HG02763 (cell line): ENCODE data around the gene TPK1.
"Not testable (repeated sequence)": the region's sequence is repeated elsewhere in the genome, so short reads cannot be mapped to it uniquely, and the experiment has no call there.

Source experiments
- ATAC-seq: cut with Tn5 transposase; IDR thresholded peaks from one replicate; pipeline ENCODE4 v1.9.1; 2021; ENCODE audit warnings: mild to moderate bottlenecking, moderate library complexity; ENCODE audit not compliant: unreplicated experiment

TPK1 gene

GRCh38 chr7:144650439-144650838 is 185.4 kb downstream of the TPK1 start:
- no peak for ATAC-seq

DNA sequence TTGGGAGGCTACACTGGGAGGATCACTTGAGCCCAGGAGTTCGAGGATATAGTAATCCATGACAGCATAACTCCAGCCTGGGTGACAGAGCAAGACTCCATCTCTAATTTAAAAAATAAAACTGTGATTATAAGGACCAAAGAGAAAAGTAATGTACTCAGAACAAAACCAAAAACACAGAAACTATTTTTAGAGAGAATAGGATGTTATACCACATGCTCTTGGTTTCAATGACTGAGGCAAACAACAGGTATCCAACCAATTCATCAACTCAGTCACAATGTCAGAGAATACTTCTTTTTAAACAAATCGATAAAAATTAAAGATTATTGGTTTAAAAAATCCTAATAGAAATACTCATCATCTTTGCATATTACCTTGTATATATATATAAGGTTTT is 186.7 kb downstream of the TPK1 start:
- ATAC-seq: no peak

- ATAC-seq: no peak
Measured at GRCh38 chr7:144641389-144642044, 194.3 kb downstream of the TPK1 start.

- no peak for ATAC-seq
Measured at GRCh38 chr7:144632724-144633123, 203.1 kb downstream of the TPK1 start.

DNA sequence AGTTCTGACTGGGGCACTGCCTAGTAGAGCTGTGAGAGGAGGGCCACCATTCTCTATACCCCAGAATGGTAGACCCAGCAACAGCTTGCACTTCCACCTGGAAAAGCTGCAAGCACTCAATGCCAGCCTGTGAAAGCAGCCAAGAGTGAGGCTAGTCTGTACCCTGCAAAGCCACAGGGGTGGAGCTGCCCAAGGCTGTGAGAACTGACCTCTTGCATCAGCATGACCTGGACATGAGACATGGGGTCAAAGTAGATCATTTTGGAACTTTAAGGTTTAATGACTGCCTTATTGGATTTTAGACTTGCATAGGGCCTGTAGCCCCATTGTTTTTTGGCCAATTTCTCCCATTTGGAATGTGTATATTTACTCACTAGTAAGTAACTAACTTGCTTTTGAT is 206.3 kb downstream of the TPK1 start:
- no peak for ATAC-seq

GRCh38 chr7:144629011-144629410 is 206.8 kb downstream of the TPK1 start:
- ATAC-seq: no peak

- ATAC-seq: no peak
Measured at GRCh38 chr7:144628176-144628575, 207.7 kb downstream of the TPK1 start.

- ATAC-seq: no peak
Measured at GRCh38 chr7:144622745-144623144, 213.1 kb downstream of the TPK1 start.

GRCh38 chr7:144606261-144606660 is 229.6 kb downstream of the TPK1 start:
- ATAC-seq: no peak

DNA sequence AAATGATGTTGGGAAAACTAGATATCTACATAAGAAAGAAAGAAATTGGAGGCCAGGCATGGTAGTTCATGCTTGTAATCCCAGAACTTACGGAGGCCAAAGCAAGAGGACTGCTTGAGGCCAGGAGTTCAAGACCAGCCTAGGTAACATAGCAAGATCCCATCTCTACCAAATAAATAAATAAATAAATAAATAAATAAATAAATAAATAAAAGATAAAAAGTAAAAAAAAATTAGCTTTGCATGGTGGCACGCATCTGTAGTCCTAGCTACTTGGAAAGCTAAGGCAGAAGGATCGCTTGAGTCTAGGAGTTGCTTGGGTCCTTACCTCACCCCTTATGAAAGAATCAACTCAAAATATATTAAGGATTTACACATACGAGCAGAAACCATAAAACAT is 238.9 kb downstream of the TPK1 start:
- no peak for ATAC-seq

GRCh38 chr7:144594580-144594979 is 241.3 kb downstream of the TPK1 start:
- no peak for ATAC-seq

DNA sequence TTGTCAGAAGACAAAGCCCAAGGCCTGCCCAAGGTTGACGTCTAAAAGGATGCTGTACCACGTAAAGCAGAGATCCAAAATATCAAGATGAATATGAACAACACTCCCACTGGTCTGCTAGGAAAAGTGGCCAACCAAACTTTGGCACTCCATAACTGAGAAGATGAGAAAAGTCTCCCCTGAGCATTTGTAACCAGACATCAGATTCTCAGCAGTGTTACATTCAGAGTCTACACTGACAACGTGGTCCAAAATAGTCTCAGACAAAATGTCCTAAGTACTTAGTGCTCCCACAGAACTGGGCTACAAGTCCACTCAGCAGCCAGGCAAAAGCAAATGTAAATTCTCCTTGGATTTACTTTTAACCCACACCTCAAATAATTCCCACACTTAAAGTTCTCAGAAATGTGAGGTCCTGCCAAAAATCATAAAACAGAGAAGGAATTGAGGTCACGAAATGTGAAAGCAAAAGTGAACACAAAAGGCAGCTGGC is 247.2 kb downstream of the TPK1 start:
- ATAC-seq: no peak

- no peak for ATAC-seq
Measured at GRCh38 chr7:144587701-144588100, 248.2 kb downstream of the TPK1 start.

DNA sequence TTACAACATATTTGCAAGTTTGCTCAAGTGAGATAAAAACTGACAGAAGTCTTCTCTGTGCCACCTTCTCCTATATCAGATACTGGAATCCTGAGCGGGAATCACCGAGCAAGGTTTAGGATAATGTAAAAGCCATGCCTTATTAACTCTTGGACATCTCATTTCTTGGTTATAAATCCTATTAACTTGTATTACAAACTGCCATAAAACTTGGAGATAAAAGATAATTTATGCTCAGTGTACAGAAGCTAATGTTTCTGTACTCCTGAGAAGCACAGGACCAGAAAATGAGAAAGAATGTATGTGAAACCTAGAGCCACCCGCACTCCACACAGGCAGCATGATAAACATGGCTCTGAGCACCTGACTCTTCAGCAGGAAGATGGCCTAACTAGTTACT is 251.1 kb downstream of the TPK1 start:
- ATAC-seq: no peak

- ATAC-seq: no peak
Measured at GRCh38 chr7:144579687-144580086, 256.2 kb downstream of the TPK1 start.

DNA sequence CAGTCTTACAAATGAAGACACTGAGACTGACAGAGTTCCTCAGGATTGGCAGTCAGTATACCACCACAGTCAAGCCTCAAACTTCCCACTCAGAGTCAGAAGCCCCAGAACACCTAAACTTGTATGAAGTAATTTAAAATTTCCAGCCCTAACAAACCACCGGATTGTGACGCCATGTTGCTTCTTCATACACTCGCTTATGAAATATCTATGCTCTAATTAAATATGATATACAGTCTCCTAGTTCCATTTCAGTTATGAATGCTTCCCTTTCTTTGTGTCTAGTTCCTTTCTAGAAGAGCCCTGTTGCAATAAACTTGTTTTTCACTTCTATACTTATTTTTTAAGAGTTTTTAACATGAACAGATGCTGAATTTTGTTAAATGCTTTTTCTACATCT is 260.4 kb downstream of the TPK1 start:
- ATAC-seq: no peak

- ATAC-seq: not testable (repeated sequence)
Measured at GRCh38 chr7:144574753-144575152, 261.1 kb downstream of the TPK1 start.

GRCh38 chr7:144568233-144568632 is 267.6 kb downstream of the TPK1 start:
- no peak for ATAC-seq

- no peak for ATAC-seq
Measured at GRCh38 chr7:144565586-144565985, 270.3 kb downstream of the TPK1 start.

GRCh38 chr7:144549861-144550260 is 286.0 kb downstream of the TPK1 start:
- ATAC-seq: no peak

DNA sequence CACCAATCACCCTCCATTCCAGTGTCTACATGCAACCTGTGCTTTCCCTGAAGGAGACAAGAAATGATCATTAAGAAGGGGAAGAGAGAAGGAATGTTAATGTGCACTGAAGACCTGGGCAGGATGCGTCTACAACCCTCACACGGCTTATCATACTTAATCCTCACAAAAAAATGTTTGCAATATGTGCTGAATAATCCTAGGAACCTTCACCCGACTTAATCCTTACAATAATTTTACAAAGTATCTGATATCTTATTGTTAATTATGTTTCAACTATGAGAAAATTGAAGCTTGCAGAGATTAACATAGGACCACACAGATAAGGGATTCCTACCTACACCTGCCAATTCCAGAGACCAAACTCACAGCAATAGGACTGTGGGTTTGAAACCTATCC is 287.3 kb downstream of the TPK1 start:
- ATAC-seq: no peak

- ATAC-seq: no peak
Measured at GRCh38 chr7:144547888-144548287, 288.0 kb downstream of the TPK1 start.

DNA sequence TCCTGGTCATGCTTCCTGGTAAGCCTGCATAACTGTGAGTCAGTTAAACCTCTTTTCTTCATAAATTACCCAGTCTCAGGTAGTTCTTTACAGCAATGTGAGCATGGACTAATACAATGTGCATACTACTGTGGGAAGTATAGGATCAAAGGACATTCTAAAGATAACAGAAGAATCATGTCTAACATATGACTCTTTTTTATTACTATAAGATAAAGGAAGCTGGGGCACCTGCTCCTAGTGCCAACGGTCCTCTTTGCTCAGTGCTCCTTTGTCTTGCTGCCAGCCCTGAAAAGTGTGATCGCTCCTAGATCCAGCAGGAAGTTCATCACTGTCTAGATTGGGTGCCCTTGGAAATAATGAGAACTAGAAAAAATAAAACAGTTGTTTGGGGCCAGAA is 289.1 kb downstream of the TPK1 start:
- no peak for ATAC-seq
